ENCODE data around the gene CDK4.

The CDK4 gene

GRCh38 chr12:57782243-57782607 is 30.1 kb upstream of the CDK4 start:
- CTCF ChIA-PET: interaction anchor here (1.2 to 1.6 kb wide), 2 partner anchors 21 to 22 kb away, joined by 4 to 5 read pairs; no protein-coding TSS in a partner anchor

GRCh38 chr12:57781801-57782200 is 29.7 kb upstream of the CDK4 start:
- CTCF ChIA-PET: interaction anchor here (1.1 kb wide), 1 partner anchor 10 kb away, joined by 3 read pairs; the partner anchor contains the start of gene METTL1
- TF ChIP-seq CTBP1 (IDR thresholded peaks at IDR 0.05; ENCODE audit: borderline replicate concordance) (no peak), ELF4 (IDR thresholded peaks at IDR 0.05) (no peak), TARDBP (IDR thresholded peaks at IDR 0.05) (no peak), HDGF (IDR thresholded peaks at IDR 0.05; ENCODE audit: borderline replicate concordance) (no peak), PKNOX1 (IDR thresholded peaks at IDR 0.05) (no peak), BHLHE40 (IDR thresholded peaks at IDR 0.05; ENCODE audit: borderline replicate concordance) (no peak), SP1 (IDR thresholded peaks at IDR 0.05) (no peak), ZNF384 (IDR thresholded peaks at IDR 0.05) (no peak), FOXA1 (IDR thresholded peaks at IDR 0.05) (no peak), FOXM1 (IDR thresholded peaks at IDR 0.05; ENCODE audit: borderline replicate concordance) (no peak), L3MBTL2 (conservative IDR thresholded peaks at IDR 0.05) (no peak), ARNT (IDR thresholded peaks at IDR 0.05) (no peak), FOXK2 (IDR thresholded peaks at IDR 0.05) (no peak)
- POLR2A ChIA-PET: interaction anchor here (2.1 to 3.1 kb wide), 2 partner anchors 9 to 25 kb away, joined by 8 to 28 read pairs; partner anchors contain the start of genes EEF1AKMT3 and METTL1
- no peak for DNase-seq (ENCODE audit: extremely low spot score)

More at GRCh38 chr12:57782243-57782607, 30.1 kb upstream of the CDK4 start:
- POLR2A ChIA-PET: interaction anchor here (1.0 to 3.1 kb wide), 8 partner anchors 10 to 121 kb away, joined by 3 to 28 read pairs (median 4); partner anchors contain the start of genes AVIL, EEF1AKMT3, METTL1 and TSPAN31
- TF ChIP-seq LEF1 (IDR thresholded peaks at IDR 0.05; ENCODE audit: borderline replicate concordance) (no peak), TARDBP (IDR thresholded peaks at IDR 0.05) (no peak), NFRKB (IDR thresholded peaks at IDR 0.05) (no peak), HDGF (IDR thresholded peaks at IDR 0.05; ENCODE audit: borderline replicate concordance) (no peak), SP1 (IDR thresholded peaks at IDR 0.05) (no peak), BHLHE40 (IDR thresholded peaks at IDR 0.05; ENCODE audit: borderline replicate concordance) (no peak), ZNF384 (IDR thresholded peaks at IDR 0.05) (no peak), SUZ12 (IDR thresholded peaks at IDR 0.05) (no peak), ELF4 (IDR thresholded peaks at IDR 0.05) (no peak)
- DNase-seq (ENCODE audit: extremely low spot score): no peak

GRCh38 chr12:57781244-57781643 is 29.1 kb upstream of the CDK4 start:
- no peak for DNase-seq (ENCODE audit: extremely low spot score)
- TF ChIP-seq HDGF (IDR thresholded peaks at IDR 0.05; ENCODE audit: borderline replicate concordance) (no peak), LEF1 (IDR thresholded peaks at IDR 0.05; ENCODE audit: borderline replicate concordance) (no peak), SUZ12 (IDR thresholded peaks at IDR 0.05) (no peak), ELF4 (IDR thresholded peaks at IDR 0.05) (no peak), SP1 (IDR thresholded peaks at IDR 0.05) (no peak), FOXM1 (IDR thresholded peaks at IDR 0.05; ENCODE audit: borderline replicate concordance) (no peak), PKNOX1 (IDR thresholded peaks at IDR 0.05) (no peak), BHLHE40 (IDR thresholded peaks at IDR 0.05; ENCODE audit: borderline replicate concordance) (no peak), FOXA1 (IDR thresholded peaks at IDR 0.05) (no peak)
- CTCF ChIA-PET: interaction anchor here (1.1 kb wide), 1 partner anchor 9 kb away, joined by 3 read pairs; the partner anchor contains the start of gene METTL1
- POLR2A ChIA-PET: interaction anchor here (3.1 kb wide), 1 partner anchor 9 kb away, joined by 28 read pairs; the partner anchor contains the start of genes EEF1AKMT3 and METTL1

- CTCF ChIA-PET: interaction anchor here (0.7 kb wide), 1 partner anchor 1148 kb away, joined by 3 read pairs; no protein-coding TSS in a partner anchor
- no peak for TF ChIP-seq LEF1 (IDR thresholded peaks at IDR 0.05; ENCODE audit: borderline replicate concordance)
- TF ChIP-seq ELF4 (IDR thresholded peaks at IDR 0.05): no peak
- TF ChIP-seq L3MBTL2 (conservative IDR thresholded peaks at IDR 0.05): no peak
- no peak for TF ChIP-seq FOXK2 (IDR thresholded peaks at IDR 0.05)
- no peak for TF ChIP-seq ZNF384 (IDR thresholded peaks at IDR 0.05)
- no peak for TF ChIP-seq BHLHE40 (IDR thresholded peaks at IDR 0.05; ENCODE audit: borderline replicate concordance)
- no peak for TF ChIP-seq FOXM1 (IDR thresholded peaks at IDR 0.05; ENCODE audit: borderline replicate concordance)
- TF ChIP-seq TARDBP (IDR thresholded peaks at IDR 0.05): no peak
- no peak for TF ChIP-seq HDGF (IDR thresholded peaks at IDR 0.05; ENCODE audit: borderline replicate concordance)
- TF ChIP-seq CTBP1 (IDR thresholded peaks at IDR 0.05; ENCODE audit: borderline replicate concordance): no peak
- TF ChIP-seq PKNOX1 (IDR thresholded peaks at IDR 0.05): no peak
- TF ChIP-seq ARNT (IDR thresholded peaks at IDR 0.05): no peak
- TF ChIP-seq SP1 (IDR thresholded peaks at IDR 0.05): no peak
- no peak for TF ChIP-seq SUZ12 (IDR thresholded peaks at IDR 0.05)
- no peak for TF ChIP-seq NFRKB (IDR thresholded peaks at IDR 0.05)
- no peak for DNase-seq (ENCODE audit: extremely low spot score)
- POLR2A ChIA-PET: interaction anchor here (3.1 kb wide), 1 partner anchor 8 kb away, joined by 28 read pairs; the partner anchor contains the start of genes EEF1AKMT3 and METTL1
These were observed 28.3 kb upstream of the CDK4 start for GRCh38 chr12:57780284-57780897.

- ChIA-PET POLR2A (no interaction called here), CTCF (interaction anchor here (0.7 kb wide), 1 partner anchor 1149 kb away, joined by 3 read pairs; no protein-coding TSS in a partner anchor)
These were observed 27.6 kb upstream of the CDK4 start for GRCh38 chr12:57779736-57780135.

More at GRCh38 chr12:57779736-57780135, 27.6 kb upstream of the CDK4 start:
- TF ChIP-seq ZNF384 (IDR thresholded peaks at IDR 0.05) (no peak), NFRKB (IDR thresholded peaks at IDR 0.05) (no peak), BHLHE40 (IDR thresholded peaks at IDR 0.05; ENCODE audit: borderline replicate concordance) (no peak), FOXA1 (IDR thresholded peaks at IDR 0.05) (no peak), FOXK2 (IDR thresholded peaks at IDR 0.05) (no peak), ELF4 (IDR thresholded peaks at IDR 0.05) (no peak), FOXM1 (IDR thresholded peaks at IDR 0.05; ENCODE audit: borderline replicate concordance) (no peak), SUZ12 (IDR thresholded peaks at IDR 0.05) (no peak), ARNT (IDR thresholded peaks at IDR 0.05) (no peak), CTBP1 (IDR thresholded peaks at IDR 0.05; ENCODE audit: borderline replicate concordance) (no peak), PKNOX1 (IDR thresholded peaks at IDR 0.05) (no peak), TARDBP (IDR thresholded peaks at IDR 0.05) (no peak), L3MBTL2 (conservative IDR thresholded peaks at IDR 0.05) (no peak), LEF1 (IDR thresholded peaks at IDR 0.05; ENCODE audit: borderline replicate concordance) (no peak), SP1 (IDR thresholded peaks at IDR 0.05) (no peak), HDGF (IDR thresholded peaks at IDR 0.05; ENCODE audit: borderline replicate concordance) (no peak)
- no peak for DNase-seq (ENCODE audit: extremely low spot score)

Data from HEK293T (cell line).